GM19238 (cell line): ENCODE results near the gene DOCK2.
A peak's percentile ranks its signal among the peaks of the same experiment; 100 is the strongest.
"Not testable (repeated sequence)": the region's sequence is repeated elsewhere in the genome, so short reads cannot be mapped to it uniquely, and the experiment has no call there.

ENCODE experiments used
- DNase-seq: peaks from one replicate; pipeline ENCODE4 v3.0.0; 2011; ENCODE audit warnings: low spot score; ENCODE audit not compliant: insufficient read length

Gene DOCK2

DNA sequence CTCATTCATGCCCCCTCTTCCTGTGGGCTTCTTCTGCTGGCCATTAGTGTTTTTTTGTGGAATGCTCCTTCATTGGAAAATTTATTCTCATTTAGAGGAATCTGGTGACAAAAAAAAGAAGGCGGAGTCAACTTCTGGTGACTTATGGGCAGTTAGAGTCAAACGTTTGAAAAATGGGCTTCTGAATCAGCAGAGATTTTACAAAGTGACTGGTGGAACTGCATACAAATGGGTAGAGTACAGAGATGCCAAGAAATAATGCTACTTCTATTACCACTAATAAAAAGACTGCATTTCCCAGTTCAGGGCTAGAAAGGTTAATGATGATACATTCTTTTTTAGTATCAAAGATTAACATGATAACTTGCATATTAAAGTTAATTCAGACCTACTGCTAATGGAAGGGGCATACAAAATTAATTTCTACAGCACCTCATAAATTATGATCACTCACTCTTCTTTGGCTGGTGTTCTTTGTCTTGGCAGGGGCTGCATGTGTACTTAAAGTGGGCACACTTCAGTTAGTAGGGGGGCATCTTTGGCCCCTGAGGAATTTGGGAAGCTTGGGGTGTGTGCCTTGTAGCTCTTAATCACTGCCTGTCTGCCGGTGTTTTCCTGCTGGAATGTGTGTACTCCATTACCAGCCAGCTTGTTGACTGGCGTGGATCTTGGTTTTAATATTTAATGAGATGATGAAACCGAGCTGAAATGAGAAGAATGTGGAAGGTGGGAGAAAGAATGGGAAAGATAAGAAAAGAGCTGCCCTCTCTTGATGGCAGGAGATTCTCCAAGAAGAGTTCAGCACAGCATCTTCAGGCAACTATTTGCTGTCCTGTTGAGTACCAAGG lies 148.9 kb downstream of the DOCK2 start:
- DNase-seq = no peak

DNA sequence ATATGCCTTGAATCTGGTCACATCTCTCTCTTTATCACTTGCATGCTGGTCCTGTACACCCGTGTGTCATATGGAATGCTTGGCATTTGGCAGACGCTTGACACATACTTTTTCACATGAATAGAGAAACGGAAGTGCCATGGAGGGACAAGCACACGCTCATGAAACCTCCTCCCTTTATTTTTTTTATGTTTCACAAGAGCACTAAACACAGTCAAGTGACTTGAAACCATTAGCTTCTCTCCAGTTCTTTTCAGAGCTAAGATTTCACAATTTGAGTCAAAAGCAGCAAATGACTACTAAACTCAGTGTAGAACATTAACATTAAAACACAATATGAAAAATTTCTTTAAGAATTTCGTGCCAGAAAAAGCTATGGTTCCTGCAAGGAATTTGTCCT lies 151.1 kb downstream of the DOCK2 start:
- no peak for DNase-seq

DNA sequence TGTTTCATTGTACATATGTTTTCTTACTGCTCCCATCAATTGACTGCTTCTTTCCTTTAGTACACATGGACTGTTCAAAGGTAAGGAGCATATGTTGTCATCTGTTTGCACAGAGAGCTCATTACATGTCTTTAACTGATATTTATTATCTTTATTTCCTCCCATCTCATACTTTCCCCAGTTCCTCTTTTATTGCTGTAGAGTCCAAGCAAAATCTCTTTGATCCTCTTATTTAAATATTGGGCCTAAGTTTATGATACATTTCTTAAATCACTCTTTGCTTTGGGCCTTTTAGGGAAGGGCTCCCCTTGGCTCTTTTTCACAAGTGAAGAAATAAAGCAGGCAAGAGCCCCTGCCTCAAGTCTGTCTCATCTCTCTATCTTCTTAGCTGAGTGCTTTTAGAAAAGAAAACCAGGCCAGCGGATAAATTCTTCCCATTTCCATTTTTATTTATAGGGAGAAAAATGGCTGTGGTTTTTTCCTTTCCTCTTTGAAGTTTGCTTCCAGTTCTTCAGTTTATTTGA lies 152.4 kb downstream of the DOCK2 start:
- no peak for DNase-seq

- DNase-seq = no peak
Measured at GRCh38 chr5:169791251-169791650, 154.2 kb downstream of the DOCK2 start.

DNA sequence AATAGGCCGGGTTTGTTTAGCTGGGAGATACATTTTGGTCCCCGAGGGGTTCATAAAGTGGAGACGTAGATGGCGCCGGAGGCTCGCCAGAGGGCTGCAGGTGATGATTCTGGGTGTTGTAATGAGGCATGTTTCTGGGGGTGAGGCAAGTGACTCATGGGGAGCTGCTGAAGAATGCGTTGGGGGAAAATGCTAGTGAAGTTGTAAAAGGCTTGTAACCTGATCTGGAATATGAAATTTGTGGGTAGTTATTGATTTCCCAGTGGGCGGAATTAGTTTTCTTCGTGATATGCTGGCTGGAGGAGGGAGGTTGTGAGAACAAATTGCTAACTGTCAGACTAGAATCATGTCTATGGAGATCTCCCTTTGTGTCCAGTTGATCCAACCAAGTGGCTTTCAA lies 158.3 kb downstream of the DOCK2 start:
- no peak for DNase-seq

DNA sequence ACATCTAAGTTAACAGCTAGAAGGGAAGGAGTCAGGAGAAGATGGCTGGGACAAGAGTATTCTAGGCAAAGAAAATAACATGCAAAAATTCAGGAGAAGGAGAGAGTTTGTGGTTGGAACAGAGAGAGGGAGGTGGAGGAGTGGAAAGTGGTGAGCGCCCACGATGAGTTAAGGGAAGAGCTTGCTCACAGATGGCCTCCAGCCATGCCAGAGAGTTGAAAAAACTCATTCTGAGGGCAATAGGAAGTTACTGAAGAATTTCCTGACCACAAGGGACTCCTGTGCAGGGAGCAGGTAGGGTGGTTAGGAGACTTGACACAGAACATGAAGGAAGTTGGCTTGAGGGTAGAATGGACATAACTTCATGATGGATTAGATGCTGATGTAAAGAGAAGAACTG lies 159.7 kb downstream of the DOCK2 start:
- DNase-seq = no peak

DNA sequence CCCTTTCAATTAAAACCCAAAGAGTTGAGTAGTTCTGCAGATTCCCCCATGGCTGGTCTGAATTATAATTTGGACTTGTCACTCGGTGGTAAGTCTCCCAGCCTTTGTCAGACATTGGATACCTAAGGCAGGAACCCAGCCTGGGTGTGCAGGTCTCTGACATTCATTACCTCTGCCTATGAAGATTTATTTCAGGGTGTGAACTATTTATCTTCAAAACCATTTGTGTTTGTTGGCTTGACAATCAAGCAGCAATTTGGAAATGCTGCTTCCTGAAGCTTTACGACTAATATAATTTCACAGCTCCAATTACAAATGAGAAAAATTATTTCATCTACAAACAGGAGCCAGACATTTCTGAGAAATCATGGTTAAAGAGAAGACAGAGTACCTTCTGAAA lies 160.5 kb downstream of the DOCK2 start:
- no peak for DNase-seq

- DNase-seq = no peak
Measured at GRCh38 chr5:169798438-169798837, 161.4 kb downstream of the DOCK2 start.

DNA sequence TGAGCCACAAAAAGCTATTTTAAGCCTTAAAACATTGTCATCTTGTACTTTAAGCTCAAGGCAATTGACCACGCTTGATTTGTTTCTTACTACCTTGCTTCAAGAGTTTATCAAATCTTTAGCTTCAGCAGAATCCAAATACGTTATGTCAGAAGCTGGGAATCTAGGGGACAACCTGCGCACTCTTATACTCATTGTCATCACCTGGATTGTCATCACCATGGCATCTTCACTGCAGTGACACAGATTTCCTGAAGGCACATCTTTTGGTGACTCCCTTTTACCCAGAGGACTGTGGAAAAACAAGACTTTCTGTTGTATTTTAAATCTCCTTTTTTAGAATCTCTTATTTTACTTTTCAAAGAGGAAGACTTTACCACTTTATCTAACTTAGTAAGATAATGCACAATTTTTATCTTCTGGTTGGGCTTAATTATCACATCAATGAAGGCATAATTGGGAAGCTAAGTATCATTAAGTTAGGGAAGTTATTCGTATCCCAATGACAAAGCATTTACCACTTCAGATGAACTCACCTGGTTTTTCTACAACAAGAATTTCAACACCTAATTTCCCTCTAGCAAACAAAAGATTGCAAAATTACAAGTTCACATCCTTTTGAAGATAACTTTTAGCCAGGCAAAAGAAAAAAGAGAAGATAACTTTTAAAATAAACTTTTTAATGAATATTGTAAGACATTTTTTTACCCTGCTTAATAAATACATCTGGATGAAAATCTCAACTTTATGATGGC lies 162.0 kb downstream of the DOCK2 start:
- DNase-seq = no peak

DNA sequence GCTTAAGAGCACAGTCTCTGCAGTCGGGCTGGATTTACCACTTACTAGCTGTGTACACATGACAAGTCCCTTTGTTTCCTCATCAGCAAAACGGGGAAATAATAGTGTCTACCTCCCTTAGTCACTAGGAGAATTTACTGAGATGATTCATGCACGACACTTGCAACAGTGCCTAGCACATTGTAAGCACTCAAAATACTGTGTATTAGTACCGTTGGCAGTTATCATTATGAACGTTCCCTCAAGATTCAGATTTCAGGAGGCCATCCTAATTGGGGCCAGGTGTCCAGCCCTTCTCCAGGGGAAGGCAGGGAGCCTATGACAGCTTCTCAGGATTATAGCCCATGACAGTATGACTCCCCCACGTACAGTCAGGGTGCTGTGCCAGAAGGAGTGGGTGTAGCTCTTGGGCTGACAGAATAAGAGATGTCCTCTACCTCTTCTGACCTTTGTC lies 164.3 kb downstream of the DOCK2 start:
- DNase-seq = no peak

DNA sequence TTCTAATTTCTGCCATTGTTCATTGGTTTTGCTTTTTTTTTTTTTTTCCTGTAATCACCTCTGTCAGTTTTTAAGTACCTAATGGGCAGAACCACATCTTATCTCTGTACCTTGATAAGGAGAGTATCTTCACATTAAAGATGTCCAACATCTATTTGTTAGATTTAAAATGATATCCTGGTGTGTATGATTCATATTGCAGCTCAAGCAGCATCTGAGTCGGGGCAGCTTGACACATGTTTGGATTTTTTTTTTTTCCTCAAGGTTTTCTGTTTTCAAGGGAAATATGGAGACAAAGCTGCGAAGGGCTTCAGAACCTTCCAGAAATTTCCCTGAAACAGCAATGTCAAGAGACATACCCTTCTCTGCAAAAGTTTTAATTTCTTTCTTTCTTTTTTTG lies 164.7 kb downstream of the DOCK2 start:
- no peak for DNase-seq

DNA sequence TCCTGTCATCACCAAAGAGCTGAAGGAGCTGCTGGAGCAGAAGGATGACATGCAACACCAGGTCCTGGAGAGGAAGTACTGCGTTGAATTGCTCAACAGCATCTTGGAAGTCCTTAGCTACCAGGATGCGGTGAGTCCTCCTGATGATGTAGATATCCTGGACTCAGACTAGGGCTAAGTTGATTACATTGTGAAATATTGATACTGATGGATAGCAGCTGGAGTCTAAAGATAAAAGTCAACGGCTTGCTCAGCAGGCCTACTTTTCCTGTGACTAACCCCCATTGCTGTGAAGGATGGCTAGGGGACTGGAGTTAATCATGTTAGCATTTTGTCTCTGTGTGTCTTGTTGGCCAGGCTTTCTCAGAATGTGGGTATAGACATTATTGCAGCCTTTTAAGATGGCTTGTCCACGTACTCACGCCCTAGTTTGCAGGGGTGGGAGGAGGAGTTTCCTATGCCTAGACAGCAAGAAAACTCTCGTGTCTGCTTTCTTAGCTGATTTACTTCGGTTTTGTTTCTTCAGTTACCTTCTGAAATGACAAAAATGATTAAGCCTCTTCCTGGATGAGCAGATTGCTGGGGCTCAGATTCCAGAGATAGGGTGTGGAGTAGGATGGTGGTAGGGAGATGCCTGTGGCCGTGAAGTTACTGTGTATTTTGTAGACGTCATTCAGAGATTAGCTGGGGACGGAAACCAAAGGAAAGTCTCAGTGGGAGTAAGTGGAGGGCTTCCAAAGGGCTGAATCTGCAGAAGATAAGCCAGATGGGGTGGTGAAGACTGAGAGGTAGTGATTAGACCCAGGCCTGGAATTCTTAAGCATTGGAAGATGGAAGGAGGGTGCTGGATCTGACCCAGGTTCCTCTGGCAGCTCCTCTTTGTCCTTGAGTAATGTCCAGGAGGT lies 166.3 kb downstream of the DOCK2 start:
- no peak for DNase-seq

GRCh38 chr5:169804861-169805260 lies 167.8 kb downstream of the DOCK2 start:
- no peak for DNase-seq

GRCh38 chr5:169805527-169805934 lies 168.5 kb downstream of the DOCK2 start:
- peak; percentile 31 for DNase-seq

GRCh38 chr5:169805937-169806700 lies 169.0 kb downstream of the DOCK2 start:
- DNase-seq = no peak

DNA sequence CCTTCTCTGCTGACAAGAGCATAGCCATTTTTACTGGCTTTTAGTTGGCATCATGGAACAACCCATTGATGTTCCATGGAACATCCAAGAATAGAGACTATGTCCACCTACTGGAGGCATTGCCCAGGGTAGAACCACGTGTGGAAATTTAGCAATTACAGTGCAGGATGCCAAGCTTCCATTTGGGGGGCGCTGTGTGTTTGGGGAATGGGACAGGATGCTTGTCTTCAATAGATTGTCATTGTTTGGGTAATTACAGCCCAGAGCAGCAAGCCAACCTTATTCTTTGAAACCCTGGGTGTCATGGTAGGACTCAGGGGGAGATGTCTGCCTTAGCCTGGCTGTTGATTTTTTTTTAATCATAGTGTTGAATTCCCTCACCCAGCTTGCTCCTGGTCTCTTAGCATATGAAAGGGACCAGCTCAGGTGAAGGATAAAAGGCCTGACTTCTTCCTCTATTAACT lies 171.1 kb downstream of the DOCK2 start:
- no peak for DNase-seq

- DNase-seq = not testable (repeated sequence)
Measured at GRCh38 chr5:169808880-169809279, 171.8 kb downstream of the DOCK2 start.

- DNase-seq = no peak
Measured at GRCh38 chr5:169809281-169809680, 172.2 kb downstream of the DOCK2 start.

DNA sequence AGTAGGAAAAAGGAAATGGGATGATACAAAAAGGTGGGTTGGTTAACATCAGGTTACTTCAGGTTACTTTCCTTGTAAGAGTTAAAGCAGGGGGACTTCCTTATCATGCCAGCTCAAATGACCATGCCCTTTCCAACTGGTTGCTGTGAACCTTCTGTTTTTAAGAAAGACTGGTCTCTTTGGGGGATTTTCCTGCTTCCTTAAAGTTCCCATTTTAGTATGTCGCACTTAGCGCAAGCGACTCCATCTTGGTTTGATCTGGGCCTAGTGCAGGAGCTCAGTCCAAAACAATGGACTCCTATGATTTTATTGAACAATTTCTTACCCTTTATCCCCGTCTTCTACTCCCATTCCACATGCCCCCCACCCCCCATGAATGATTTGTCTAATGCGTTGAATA lies 173.4 kb downstream of the DOCK2 start:
- DNase-seq = no peak

DNA sequence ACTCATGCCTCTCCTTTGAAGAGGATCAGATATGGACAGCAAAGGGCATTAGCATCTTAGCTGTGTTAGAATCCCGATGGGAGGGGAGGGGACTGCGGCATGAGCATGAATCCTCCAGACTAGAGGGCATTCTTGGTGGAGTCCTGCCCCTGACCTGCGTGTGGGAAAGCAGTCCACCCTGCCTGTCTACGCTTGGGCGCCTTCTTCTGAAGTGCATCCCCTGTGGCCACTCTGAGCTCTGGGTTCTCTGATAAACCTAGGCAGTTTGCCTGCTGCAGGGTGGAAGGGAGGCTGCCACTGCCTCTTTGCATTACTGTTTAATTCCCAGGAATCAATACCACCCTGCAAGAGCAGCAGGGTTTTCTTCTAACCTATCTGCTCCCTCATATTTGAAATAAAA lies 173.9 kb downstream of the DOCK2 start:
- no peak for DNase-seq

DNA sequence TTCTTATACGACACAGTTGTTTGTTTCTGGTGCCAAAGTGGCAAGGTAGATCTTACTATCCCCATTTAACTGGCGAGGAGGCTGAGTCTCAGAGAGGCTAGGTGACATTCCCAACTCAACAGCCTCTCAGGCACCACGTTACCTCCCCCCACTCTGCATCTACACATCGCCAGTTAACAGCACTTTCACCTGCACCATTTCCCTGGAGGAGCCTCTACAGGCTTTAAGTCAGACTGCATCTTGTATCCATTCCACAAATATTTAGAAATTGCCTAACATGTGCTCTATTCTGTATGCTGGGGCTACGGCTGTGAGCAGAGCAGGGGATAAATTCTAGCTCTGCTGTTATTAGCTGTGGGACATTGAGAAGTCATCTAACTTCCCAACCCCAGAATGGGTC lies 174.6 kb downstream of the DOCK2 start:
- no peak for DNase-seq
